HFFc6 (cell line): Measurements from ENCODE around the gene SLC26A4. TPM values are rescaled to one million over a fixed set of nuclear protein-coding genes. Genes with fewer than 3 reads are reported as not detected.
A peak's percentile ranks its signal among the peaks of the same experiment; 100 is the strongest.

Experiments
- DNase-seq: peaks from one replicate; pipeline ENCODE4 v3.0.0-alpha.2; 2018
- H3K27ac Mint-ChIP-seq: 2 replicates; pipeline ENCODE4 v1.8.0; 2020; ENCODE audit warnings: mild to moderate bottlenecking, mixed read lengths
- H3K27me3 Mint-ChIP-seq: 2 replicates; pipeline ENCODE4 v1.8.0; 2021; ENCODE audit warnings: mild to moderate bottlenecking, moderate library complexity, mixed read lengths; ENCODE audit not compliant: insufficient read depth
- H3K36me3 Mint-ChIP-seq: 2 replicates; pipeline ENCODE4 v1.8.0; 2021; ENCODE audit warnings: low read depth, mixed read lengths
- H3K4me1 Mint-ChIP-seq: 2 replicates; pipeline ENCODE4 v1.8.0; 2020; ENCODE audit warnings: low read depth, mixed read lengths
- H3K4me3 Mint-ChIP-seq: 2 replicates; pipeline ENCODE4 v1.8.0; 2020; ENCODE audit warnings: mild to moderate bottlenecking, moderate library complexity, mixed read lengths
- H3K9me3 Mint-ChIP-seq: 2 replicates; pipeline ENCODE4 v1.8.0; 2020; ENCODE audit warnings: mild to moderate bottlenecking, mixed read lengths
- CTCF ChIP-seq: fragments of 200-600 bp; sonication (generic); IDR thresholded peaks from 2 replicates; pipeline ENCODE4 v1.5.0; 2021; ENCODE audit warnings: antibody characterized with exemption, mild to moderate bottlenecking
- total RNA-seq, 6 experiments: library from RNA; stranded (reverse); fragmentation: NEBNext Ultra II Directional; extraction: Animal tissue kit (Norgen Biotek cat#: 25700); gene quantifications; 2 replicates in 1 of 6; 3 replicates in 5 of 6; pipeline ENCODE4 v1.2.3, GENCODE V29; 2021

SLC26A4 gene
- total RNA-seq, 6 experiments from 2014 or later = 0.18 to 0.63 (median 0.21) TPM; not detected in 1

- no peaks in the 10 kb centered on the region for H3K9me3 Mint-ChIP-seq
- peaks cover 49% of the 10 kb centered on the region for H3K4me1 Mint-ChIP-seq
- no peaks in the 10 kb centered on the region for H3K27me3 Mint-ChIP-seq
- no peak for TF ChIP-seq CTCF
- no peak overlapping the region for H3K4me3 Mint-ChIP-seq
- no peaks in the 10 kb centered on the region for H3K36me3 Mint-ChIP-seq
- no peak overlapping the region for H3K27ac Mint-ChIP-seq
- DNase-seq = no peak
Measured at GRCh38 chr7:107691716-107692115, 31.1 kb downstream of the SLC26A4 start.

- no peaks in the 10 kb centered on the region for H3K9me3 Mint-ChIP-seq
- H3K36me3 Mint-ChIP-seq = no peaks in the 10 kb centered on the region
- H3K27me3 Mint-ChIP-seq = no peaks in the 10 kb centered on the region; the same call in 1 of the 2 replicates
- no peak overlapping the region for H3K4me3 Mint-ChIP-seq
- no peak overlapping the region for H3K27ac Mint-ChIP-seq
- peaks cover 42% of the 10 kb centered on the region for H3K4me1 Mint-ChIP-seq
- DNase-seq = peak; percentile 19
- no peak for TF ChIP-seq CTCF
Measured at GRCh38 chr7:107692501-107692900, 31.9 kb downstream of the SLC26A4 start.

- Mint-ChIP-seq H3K36me3 (no peaks in the 10 kb centered on the region), H3K4me1 (peaks cover 34% of the 10 kb centered on the region), H3K27ac (no peak overlapping the region), H3K9me3 (no peaks in the 10 kb centered on the region), H3K4me3 (peak overlapping the region; percentile 9; the same call in 1 of the 2 replicates), H3K27me3 (no peaks in the 10 kb centered on the region; the same call in 1 of the 2 replicates)
- TF ChIP-seq CTCF = no peak
- no peak for DNase-seq
Measured at GRCh38 chr7:107693396-107693795, 32.8 kb downstream of the SLC26A4 start.

GRCh38 chr7:107694386-107694785, 33.8 kb downstream of the SLC26A4 start:
- H3K4me3 Mint-ChIP-seq = no peak overlapping the region
- H3K27ac Mint-ChIP-seq = no peak overlapping the region
- H3K9me3 Mint-ChIP-seq = no peaks in the 10 kb centered on the region
- peaks cover 34% of the 10 kb centered on the region for H3K4me1 Mint-ChIP-seq
- no peaks in the 10 kb centered on the region; the same call in 1 of the 2 replicates for H3K27me3 Mint-ChIP-seq
- H3K36me3 Mint-ChIP-seq = no peaks in the 10 kb centered on the region
- DNase-seq = no peak
- no peak for TF ChIP-seq CTCF

- Mint-ChIP-seq H3K4me1 (peaks cover 22% of the 10 kb centered on the region), H3K27me3 (peaks cover 3% of the 10 kb centered on the region; the same call in 1 of the 2 replicates), H3K27ac (no peak overlapping the region)
Measured at GRCh38 chr7:107696330-107696946, 35.8 kb downstream of the SLC26A4 start.

More at GRCh38 chr7:107696330-107696946, 35.8 kb downstream of the SLC26A4 start:
- no peak for DNase-seq
- Mint-ChIP-seq H3K36me3 (no peaks in the 10 kb centered on the region), H3K9me3 (no peaks in the 10 kb centered on the region), H3K4me3 (no peak overlapping the region)
- TF ChIP-seq CTCF = no peak
